ENCODE data around the gene CLEC2L. TPM values are rescaled to one million over a fixed set of nuclear protein-coding genes. Genes with fewer than 3 reads are reported as not detected.

The CLEC2L gene
- polyA plus RNA-seq, 3 donors, result not detected

GRCh38 chr7:139531094-139531493, 7.6 kb downstream of the CLEC2L start:
- DNase-seq, result no peak
- no peak overlapping the region for H3K4me3 ChIP-seq (replicated peaks in 1 of 3; ENCODE audit: low read depth in 2 of 3, low read length in 3 of 3)
- H3K36me3 ChIP-seq (replicated peaks in 1 of 2; ENCODE audit: control insufficient read depth in 1 of 2, insufficient read depth in 2 of 2, low read length in 2 of 2), result no peaks in the 10 kb centered on the region
- no peak overlapping the region for H3K27ac ChIP-seq (ENCODE audit: low read depth in 1 of 2, low read length in 2 of 2)
- no peaks in the 10 kb centered on the region for H3K9me3 ChIP-seq (replicated peaks in 1 of 2; ENCODE audit: control insufficient read depth in 1 of 2, insufficient read depth in 1 of 2, low read length in 2 of 2)
- Mint-ChIP-seq H3K4me3 (no peak overlapping the region), H3K4me1 (peaks cover 17% of the 10 kb centered on the region), H3K27ac (no peak overlapping the region), H3K9me3 (peaks cover 0 to 8% (median 2%) of the 10 kb centered on the region in 7 donors), H3K27me3 (ENCODE audit: low read depth in 3 of 3) (peaks cover 9 to 11% (median 10%) of the 10 kb centered on the region in 3 donors), H3K36me3 (no peaks in the 10 kb centered on the region)
- no peaks in the 10 kb centered on the region for H3K79me2 ChIP-seq (ENCODE audit: insufficient read depth, low read length)
- no peak overlapping the region for H3K4me2 ChIP-seq (replicated peaks; ENCODE audit: extremely low read depth, low read length, poor library complexity, severe bottlenecking)
- no peak overlapping the region for H3K9ac ChIP-seq (ENCODE audit: insufficient read depth, low read length, poor library complexity, severe bottlenecking)
- H4K20me1 ChIP-seq (ENCODE audit: insufficient read depth, low read length), result no peaks in the 10 kb centered on the region
- H3K4me1 ChIP-seq (ENCODE audit: control insufficient read depth in 1 of 2, insufficient read depth in 2 of 2, low read length in 2 of 2), result no peaks in the 10 kb centered on the region
- no peak for TF ChIP-seq CTCF (IDR thresholded peaks at IDR 0.05)
- intact Hi-C loops (cut with micrococcal nuclease), result no loop called here
- WGBS (ENCODE audit: insufficient coverage), result no CpG with 5 or more reads among the region's 1 CpG
- peaks cover 0 to 5% of the 10 kb centered on the region in 2 donors for H3K27me3 ChIP-seq (ENCODE audit: control insufficient read depth in 2 of 2, insufficient read depth in 2 of 2, low read length in 2 of 2)
- H2AFZ ChIP-seq (ENCODE audit: insufficient read depth, low read depth, low read length, poor library complexity, severe bottlenecking), result no peak overlapping the region

- Histone ChIP-seq H2AFZ (ENCODE audit: insufficient read depth, low read depth, low read length, poor library complexity, severe bottlenecking) (no peak overlapping the region), H3K27me3 (ENCODE audit: control insufficient read depth in 2 of 2, insufficient read depth in 2 of 2, low read length in 2 of 2) (no peaks in the 10 kb centered on the region), H3K4me2 (replicated peaks; ENCODE audit: extremely low read depth, low read length, poor library complexity, severe bottlenecking) (no peak overlapping the region), H3K79me2 (ENCODE audit: insufficient read depth, low read length) (no peaks in the 10 kb centered on the region), H3K4me3 (replicated peaks in 1 of 3; ENCODE audit: low read depth in 2 of 3, low read length in 3 of 3) (no peak overlapping the region), H4K20me1 (ENCODE audit: insufficient read depth, low read length) (no peaks in the 10 kb centered on the region), H3K27ac (ENCODE audit: low read depth in 1 of 2, low read length in 2 of 2) (no peak overlapping the region), H3K9ac (ENCODE audit: insufficient read depth, low read length, poor library complexity, severe bottlenecking) (no peak overlapping the region), H3K4me1 (ENCODE audit: control insufficient read depth in 1 of 2, insufficient read depth in 2 of 2, low read length in 2 of 2) (no peaks in the 10 kb centered on the region), H3K36me3 (replicated peaks in 1 of 2; ENCODE audit: control insufficient read depth in 1 of 2, insufficient read depth in 2 of 2, low read length in 2 of 2) (no peaks in the 10 kb centered on the region), H3K9me3 (replicated peaks in 1 of 2; ENCODE audit: control insufficient read depth in 1 of 2, insufficient read depth in 1 of 2, low read length in 2 of 2) (no peaks in the 10 kb centered on the region)
- no peak for TF ChIP-seq CTCF (IDR thresholded peaks at IDR 0.05)
- Mint-ChIP-seq H3K9me3 (peaks cover 0 to 8% (median 2%) of the 10 kb centered on the region in 7 donors), H3K36me3 (no peaks in the 10 kb centered on the region), H3K27me3 (ENCODE audit: low read depth in 3 of 3) (peaks cover 4 to 10% (median 7%) of the 10 kb centered on the region in 3 donors), H3K4me1 (peaks cover 11% of the 10 kb centered on the region), H3K27ac (no peak overlapping the region), H3K4me3 (no peak overlapping the region)
- no CpG with 5 or more reads among the region's 6 CpGs for whole genome bisulfite sequencing (ENCODE audit: insufficient coverage)
- DNase-seq, result no peak
- intact Hi-C loops (cut with micrococcal nuclease), result no loop called here
Observed at GRCh38 chr7:139532636-139533155, 9.2 kb downstream of the CLEC2L start.
